Hepatocyte (in vitro differentiated cells): ENCODE measurements around the gene JMJD7. TPM values are rescaled to one million over a fixed set of nuclear protein-coding genes. Genes with fewer than 3 reads are reported as not detected.

Source experiments
- DNase-seq: peaks from one replicate; pipeline ENCODE4 v3.0.0-alpha.2; 2016; ENCODE audit warnings: low spot score
- H2AFZ ChIP-seq: fragments of 200-600 bp; sonication (generic); 2 replicates; pipeline ENCODE4 v1.6.0; 2016; ENCODE audit warnings: antibody characterized with exemption, mild to moderate bottlenecking
- H3K27ac ChIP-seq: fragments of 200-600 bp; sonication (generic); 2 replicates; pipeline ENCODE4 v1.5.1; 2016; ENCODE audit warnings: mild to moderate bottlenecking
- H3K27me3 ChIP-seq: fragments of 200-600 bp; sonication (generic); 2 replicates; pipeline ENCODE4 v1.6.1; 2016
- H3K36me3 ChIP-seq: fragments of 200-600 bp; sonication (generic); replicated peaks from 2 replicates; pipeline ENCODE4 v1.5.1; 2016; ENCODE audit warnings: low read depth; ENCODE audit not compliant: insufficient read depth
- H3K4me1 ChIP-seq: fragments of 200-600 bp; sonication (generic); 2 replicates; pipeline ENCODE4 v1.5.1; 2016; ENCODE audit warnings: mild to moderate bottlenecking, moderate library complexity; ENCODE audit not compliant: insufficient read depth
- H3K4me2 ChIP-seq: fragments of 200-600 bp; sonication (generic); 2 replicates; pipeline ENCODE4 v1.6.0; 2016
- H3K4me3 ChIP-seq: fragments of 200-600 bp; sonication (generic); 2 replicates; pipeline ENCODE4 v1.5.1; 2016; ENCODE audit warnings: mild to moderate bottlenecking
- H3K79me2 ChIP-seq: fragments of 200-600 bp; sonication (generic); 2 replicates; pipeline ENCODE4 v1.6.0; 2017; ENCODE audit warnings: mild to moderate bottlenecking
- H3K9me2 ChIP-seq: fragments of 200-600 bp; sonication (generic); replicated peaks from 2 replicates; pipeline ENCODE4 v1.6.0; 2017; ENCODE audit warnings: mild to moderate bottlenecking; ENCODE audit not compliant: insufficient read depth
- H3K9me3 ChIP-seq: fragments of 200-600 bp; sonication (generic); 2 replicates; pipeline ENCODE4 v1.5.1; 2016; ENCODE audit warnings: low read depth, mild to moderate bottlenecking
- H4K20me1 ChIP-seq: fragments of 200-600 bp; sonication (generic); 2 replicates; pipeline ENCODE4 v1.6.0; 2016; ENCODE audit warnings: mild to moderate bottlenecking; ENCODE audit not compliant: insufficient read depth, poor library complexity, severe bottlenecking
- EZH2 ChIP-seq: fragments of 200-600 bp; sonication (generic); IDR thresholded peaks from 2 replicates; pipeline ENCODE4 v1.6.1; 2016; ENCODE audit warnings: antibody characterized with exemption, mild to moderate bottlenecking, borderline replicate concordance
- EZH2phosphoT487 ChIP-seq: fragments of 200-600 bp; sonication (generic); IDR thresholded peaks from one replicate; pipeline ENCODE4 v1.6.1; 2018; ENCODE audit warnings: antibody characterized with exemption, mild to moderate bottlenecking, low read depth, moderate library complexity; ENCODE audit not compliant: unreplicated experiment, severe bottlenecking
- WGBS: methylation state at CpG from one replicate; pipeline ENCODE4 v1.1.6; 2016; ENCODE audit warnings: low lambda C conversion rate; ENCODE audit errors: missing lambda C conversion rate; 5-methylcytosine and 5-hydroxymethylcytosine counted together
- polyA plus RNA-seq: library from polyadenylated mRNA; unstranded; fragments of >200 nt; fragmentation: Nextera tagmentation; extraction: Ambion mirVana; gene quantifications from 2 replicates; pipeline ENCODE4 v1.2.1, GENCODE V29; 2016
- total RNA-seq: library from RNA; depleted of rRNA; stranded (reverse); fragments of >200 nt; gene quantifications from 2 replicates; pipeline ENCODE4 v1.2.3, GENCODE V29; 2014
- TF ChIP-seq, protein P1 (sequence below): fragments of 200-600 bp; sonication (generic); IDR thresholded peaks from 2 replicates; pipeline ENCODE4 v1.5.1; 2016; ENCODE audit warnings: antibody characterized with exemption, mild to moderate bottlenecking; ENCODE audit not compliant: poor library complexity

JMJD7 gene
- total and polyA plus RNA-seq, 2 experiments from 2014 or later, result 9.9 to 14.1 TPM

DNA sequence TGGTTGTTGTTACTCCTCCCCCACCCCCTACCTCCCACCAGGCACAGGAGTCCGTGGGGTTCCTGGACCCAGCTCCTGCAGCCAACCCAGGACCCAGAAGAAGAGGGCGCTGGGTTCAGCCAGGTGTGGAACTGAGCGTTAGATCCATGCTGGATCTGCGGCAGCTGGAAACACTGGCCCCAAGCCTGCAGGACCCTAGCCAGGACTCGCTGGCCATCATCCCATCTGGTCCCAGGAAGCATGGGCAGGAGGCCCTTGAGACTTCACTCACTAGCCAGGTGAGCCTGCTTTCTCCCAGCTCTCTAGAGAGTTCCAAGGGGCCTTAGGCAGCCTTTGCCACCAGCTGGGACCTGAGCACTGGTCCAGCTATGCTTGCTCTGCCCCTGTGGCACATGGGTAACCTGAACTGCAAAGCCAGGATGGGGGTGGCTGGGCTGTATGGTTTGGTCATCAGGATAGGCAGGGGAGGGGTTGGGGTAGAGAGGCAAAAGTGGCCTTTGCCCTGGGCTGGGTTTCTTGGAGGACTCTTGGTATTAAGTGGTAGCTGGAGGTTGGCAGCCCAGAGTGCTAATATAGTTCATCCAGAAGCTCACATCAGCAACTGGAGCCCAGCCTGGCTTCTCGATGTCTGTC lies 7.0 kb upstream of the JMJD7 start:
- no peak overlapping the region for H3K27ac ChIP-seq
- TF ChIP-seq, protein P1, sequence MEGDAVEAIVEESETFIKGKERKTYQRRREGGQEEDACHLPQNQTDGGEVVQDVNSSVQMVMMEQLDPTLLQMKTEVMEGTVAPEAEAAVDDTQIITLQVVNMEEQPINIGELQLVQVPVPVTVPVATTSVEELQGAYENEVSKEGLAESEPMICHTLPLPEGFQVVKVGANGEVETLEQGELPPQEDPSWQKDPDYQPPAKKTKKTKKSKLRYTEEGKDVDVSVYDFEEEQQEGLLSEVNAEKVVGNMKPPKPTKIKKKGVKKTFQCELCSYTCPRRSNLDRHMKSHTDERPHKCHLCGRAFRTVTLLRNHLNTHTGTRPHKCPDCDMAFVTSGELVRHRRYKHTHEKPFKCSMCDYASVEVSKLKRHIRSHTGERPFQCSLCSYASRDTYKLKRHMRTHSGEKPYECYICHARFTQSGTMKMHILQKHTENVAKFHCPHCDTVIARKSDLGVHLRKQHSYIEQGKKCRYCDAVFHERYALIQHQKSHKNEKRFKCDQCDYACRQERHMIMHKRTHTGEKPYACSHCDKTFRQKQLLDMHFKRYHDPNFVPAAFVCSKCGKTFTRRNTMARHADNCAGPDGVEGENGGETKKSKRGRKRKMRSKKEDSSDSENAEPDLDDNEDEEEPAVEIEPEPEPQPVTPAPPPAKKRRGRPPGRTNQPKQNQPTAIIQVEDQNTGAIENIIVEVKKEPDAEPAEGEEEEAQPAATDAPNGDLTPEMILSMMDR, result no peak
- TF ChIP-seq EZH2phosphoT487 (no peak), EZH2 (no peak)
- 95% methylated on average over 6 of the region's 6 CpGs for WGBS
- H4K20me1 ChIP-seq, result no peaks in the 10 kb centered on the region
- DNase-seq, result no peak
- H3K4me1 ChIP-seq, result no peaks in the 10 kb centered on the region
- no peaks in the 10 kb centered on the region for H3K9me3 ChIP-seq
- H2AFZ ChIP-seq, result no peak overlapping the region
- no peaks in the 10 kb centered on the region for H3K27me3 ChIP-seq
- H3K36me3 ChIP-seq, result no peaks in the 10 kb centered on the region
- H3K4me3 ChIP-seq, result no peak overlapping the region
- H3K4me2 ChIP-seq, result no peak overlapping the region
- no peaks in the 10 kb centered on the region for H3K9me2 ChIP-seq
- H3K79me2 ChIP-seq, result no peaks in the 10 kb centered on the region

DNA sequence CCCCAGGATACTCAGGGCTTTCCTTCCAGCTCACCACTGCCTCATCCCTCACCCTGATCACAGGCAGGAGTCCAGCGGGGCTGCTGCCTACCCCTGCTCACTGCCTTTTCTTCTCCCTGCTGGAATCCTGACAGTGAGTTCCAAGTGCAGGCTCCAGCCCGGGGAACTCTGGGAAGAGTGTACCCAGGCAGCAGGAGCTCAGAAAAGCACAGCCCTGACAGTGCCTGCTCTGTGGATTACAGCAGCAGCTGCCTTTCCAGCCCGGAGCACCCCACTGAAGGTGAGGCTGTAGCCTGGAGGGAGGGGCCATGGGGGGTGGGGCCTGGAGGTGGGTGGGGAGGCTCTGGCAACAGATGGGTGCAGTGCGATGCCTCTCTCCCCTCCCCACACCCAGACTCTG lies 6.1 kb upstream of the JMJD7 start:
- 90% methylated on average over 4 of the region's 4 CpGs for WGBS
- Histone ChIP-seq H3K9me3 (no peaks in the 10 kb centered on the region), H3K79me2 (no peaks in the 10 kb centered on the region), H3K4me3 (no peak overlapping the region), H3K4me2 (no peak overlapping the region), H3K9me2 (no peaks in the 10 kb centered on the region), H3K4me1 (no peaks in the 10 kb centered on the region), H2AFZ (no peak overlapping the region), H3K27ac (no peak overlapping the region), H3K36me3 (no peaks in the 10 kb centered on the region), H4K20me1 (no peaks in the 10 kb centered on the region), H3K27me3 (no peaks in the 10 kb centered on the region)
- no peak for DNase-seq
- TF ChIP-seq EZH2phosphoT487 (no peak), EZH2 (no peak)
- TF ChIP-seq, protein P1, result no peak

DNA sequence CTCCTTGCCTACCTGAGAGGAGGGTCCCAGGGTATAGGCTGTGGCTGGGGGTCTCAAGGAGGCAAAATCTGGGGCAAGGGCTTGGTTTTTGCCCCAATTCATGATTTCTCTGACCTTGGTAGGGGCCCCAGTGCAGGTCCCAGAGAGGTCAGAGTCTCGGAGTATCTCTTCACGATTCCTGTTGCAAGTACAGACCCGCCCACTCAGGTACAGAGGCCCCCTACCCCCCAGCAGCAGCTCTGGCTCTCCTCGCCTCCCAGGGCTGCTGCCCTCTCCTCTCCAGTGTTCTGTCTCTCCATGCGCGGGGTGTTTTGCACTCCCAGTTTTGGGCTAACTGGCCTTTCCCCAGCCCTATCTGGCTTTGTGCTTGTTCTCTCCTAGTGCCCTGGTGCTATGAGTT lies 5.4 kb upstream of the JMJD7 start:
- Histone ChIP-seq H3K9me2 (no peaks in the 10 kb centered on the region), H3K27ac (no peak overlapping the region), H3K4me3 (no peak overlapping the region), H3K79me2 (no peaks in the 10 kb centered on the region), H3K4me2 (no peak overlapping the region), H3K36me3 (no peaks in the 10 kb centered on the region), H3K27me3 (no peaks in the 10 kb centered on the region), H3K4me1 (peaks cover 3% of the 10 kb centered on the region), H3K9me3 (no peaks in the 10 kb centered on the region), H2AFZ (no peak overlapping the region), H4K20me1 (no peaks in the 10 kb centered on the region)
- no peak for TF ChIP-seq EZH2
- TF ChIP-seq EZH2phosphoT487, result no peak
- TF ChIP-seq, protein P1, result no peak
- DNase-seq, result no peak
- WGBS, result 91% methylated on average over 6 of the region's 6 CpGs
